Stimulated activated CD4-positive, alpha-beta T cell treated with anti-CD3 and anti-CD28 coated beads, Interleukin-1b, Interleukin-23, amount 100 ng/mL, for 48 hours (primary cell): ENCODE measurements around the gene VSTM4.

Experiments
- DNase-seq: peaks from one replicate; pipeline ENCODE4 v3.0.0-alpha.2; 2020

VSTM4 gene

DNA sequence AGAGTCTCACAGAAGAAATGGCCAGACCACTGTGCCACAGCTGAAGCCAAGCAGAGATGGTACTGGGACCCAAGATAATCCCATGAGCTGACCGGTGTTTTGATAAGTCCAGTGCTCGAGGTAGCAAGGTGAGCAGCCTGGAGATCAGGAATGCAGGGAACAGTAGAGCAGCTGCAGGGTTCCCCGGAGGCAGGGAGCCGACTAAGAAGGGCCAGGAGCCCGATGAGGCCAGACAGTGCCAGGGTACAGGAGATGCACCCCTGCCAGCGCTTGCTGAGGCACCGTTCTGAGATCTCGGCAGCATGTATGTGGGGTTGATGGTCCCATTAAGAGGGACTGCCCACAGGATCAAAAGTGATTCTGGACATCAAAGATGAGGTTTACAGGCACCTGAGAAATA is 47.1 kb downstream of the VSTM4 start:
- no peak for DNase-seq

DNA sequence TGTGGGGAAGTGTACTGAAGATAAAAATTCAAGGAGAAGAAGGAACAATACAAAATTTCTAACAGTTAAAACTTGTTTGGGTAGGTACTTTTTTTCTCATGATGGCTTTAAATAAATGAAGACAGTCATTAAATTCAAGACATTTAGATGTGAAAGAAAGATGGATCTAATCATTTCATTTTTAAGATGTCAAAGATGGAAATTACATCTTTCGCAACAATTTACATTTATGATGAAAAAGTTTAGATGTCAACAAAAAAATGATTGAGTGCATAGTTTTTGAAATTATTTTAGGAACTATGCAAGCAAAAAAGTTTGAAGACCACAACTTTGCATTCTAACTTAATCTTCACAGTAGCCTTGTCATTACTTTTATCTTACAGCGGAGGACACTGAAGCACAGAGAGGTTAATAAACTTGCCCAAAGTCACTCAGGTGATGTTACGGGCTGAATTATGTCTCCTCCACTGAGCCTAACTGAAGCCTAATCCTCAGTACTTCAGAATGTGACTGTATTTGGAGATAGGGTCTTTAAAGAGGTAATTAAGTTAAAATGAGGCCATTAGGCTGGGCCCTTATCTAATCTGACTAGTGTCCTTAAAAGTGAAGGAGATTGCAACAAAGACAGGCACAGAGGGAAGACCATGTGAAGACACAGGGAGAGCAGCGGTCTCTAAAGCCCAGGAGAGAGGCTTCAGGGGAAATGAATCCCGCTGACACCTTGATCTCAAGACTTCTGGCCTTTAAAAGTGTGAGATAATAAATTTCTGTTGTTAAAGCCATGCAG is 48.2 kb downstream of the VSTM4 start:
- no peak for DNase-seq

DNA sequence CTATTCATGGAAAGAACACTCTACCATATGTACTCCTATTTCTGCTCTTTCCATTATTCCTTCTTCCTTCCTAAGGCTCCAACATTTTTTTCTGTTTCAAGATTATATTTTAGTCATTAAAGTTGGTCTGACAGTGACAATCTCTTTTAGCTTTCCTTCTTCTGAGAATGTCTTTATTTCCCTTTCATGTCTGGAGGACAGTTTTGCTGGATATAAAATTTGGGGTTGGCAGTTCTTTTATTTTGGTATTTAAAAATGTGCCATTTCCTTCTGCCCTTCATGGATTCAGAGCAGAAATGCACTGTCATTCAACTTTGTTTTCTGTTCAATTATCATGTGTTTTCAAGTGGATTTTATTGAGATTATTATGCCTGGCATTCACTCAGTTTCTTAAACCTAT is 53.1 kb downstream of the VSTM4 start:
- DNase-seq: no peak

DNA sequence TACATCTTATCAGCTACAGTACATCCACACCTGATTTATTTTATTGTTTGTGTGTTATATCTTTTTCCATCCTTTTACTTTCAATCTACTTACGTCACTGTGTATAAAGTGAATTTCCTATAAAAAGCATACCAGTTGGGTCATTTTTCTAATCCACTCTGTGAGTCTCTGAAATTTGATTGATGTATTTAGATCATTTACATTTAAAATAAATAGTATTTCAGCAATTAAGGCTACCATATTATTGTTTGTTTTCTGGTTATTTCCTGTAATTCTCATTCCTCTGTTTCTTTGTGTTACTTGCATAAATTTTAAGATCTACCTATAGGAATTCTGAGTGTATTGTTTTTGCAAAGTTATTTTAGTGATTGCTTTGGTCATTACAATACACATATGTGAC is 53.7 kb downstream of the VSTM4 start:
- DNase-seq: no peak

DNA sequence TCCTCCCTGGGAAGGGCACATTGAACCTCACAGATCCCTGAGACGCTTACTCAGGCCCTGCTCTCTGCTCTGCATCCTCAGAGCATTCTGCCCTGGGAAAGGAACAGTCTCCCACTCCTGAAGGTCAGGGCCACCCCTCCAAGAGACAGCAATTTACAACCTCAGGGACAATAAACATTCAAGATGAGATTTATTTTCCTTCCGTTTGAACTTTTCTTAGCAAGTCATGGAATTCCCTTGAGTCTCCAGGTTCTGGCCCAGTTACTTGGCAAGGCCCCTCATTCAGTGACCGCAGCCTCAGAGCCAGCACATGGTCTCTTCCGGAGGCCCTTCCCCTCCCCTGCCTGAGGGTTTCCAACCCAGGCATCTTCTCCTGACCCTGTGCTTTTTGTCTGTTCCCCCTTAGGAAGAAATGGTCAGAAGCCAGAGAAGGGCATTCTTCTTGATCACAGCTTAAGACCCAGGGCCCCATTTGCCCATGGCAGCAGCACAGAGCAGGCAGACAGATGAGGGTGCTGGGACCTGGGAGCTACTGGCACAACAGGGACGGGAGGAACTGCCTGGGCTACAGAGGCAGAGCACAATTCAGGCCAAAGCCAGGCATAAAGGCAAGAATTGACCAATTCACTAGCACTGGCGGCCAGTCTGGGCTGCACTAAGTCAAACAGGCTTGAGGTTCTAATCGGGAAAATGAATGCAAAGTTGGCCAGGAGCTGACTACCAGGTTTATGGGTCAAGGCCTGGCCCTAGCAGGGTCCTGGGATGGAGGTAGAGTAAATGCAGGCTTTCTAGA is 56.7 kb downstream of the VSTM4 start:
- no peak for DNase-seq

DNA sequence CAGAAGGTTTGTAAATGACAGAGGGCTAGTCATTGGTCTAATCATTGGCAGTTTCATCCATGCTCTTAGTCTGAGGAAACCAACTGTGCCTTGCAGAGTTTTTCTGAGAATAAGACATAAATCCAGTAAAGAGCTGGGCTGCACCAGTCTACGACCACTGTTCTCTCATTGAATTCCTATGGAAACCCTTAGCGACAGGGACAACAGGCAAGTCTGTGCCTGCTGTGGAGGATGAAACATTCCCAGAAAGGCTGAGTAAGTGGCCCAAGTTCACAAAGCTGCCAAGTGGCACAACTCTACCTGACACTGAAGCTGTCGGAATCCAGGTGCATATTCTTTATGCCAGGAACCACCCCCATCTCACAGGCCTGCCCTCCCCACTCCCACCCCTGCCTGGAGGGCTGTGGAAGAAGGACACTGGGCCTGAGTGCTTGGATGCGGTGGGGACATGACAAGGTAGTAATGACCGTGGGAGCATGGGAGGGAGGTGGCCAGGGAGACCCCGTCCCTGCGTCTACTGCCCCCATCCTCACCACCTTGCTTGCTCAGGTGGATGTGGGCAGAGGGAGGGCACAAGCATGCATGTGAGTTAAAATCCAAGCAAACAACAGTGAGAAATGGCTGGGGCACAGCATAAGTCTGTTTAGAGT is 58.0 kb downstream of the VSTM4 start:
- DNase-seq: no peak

DNA sequence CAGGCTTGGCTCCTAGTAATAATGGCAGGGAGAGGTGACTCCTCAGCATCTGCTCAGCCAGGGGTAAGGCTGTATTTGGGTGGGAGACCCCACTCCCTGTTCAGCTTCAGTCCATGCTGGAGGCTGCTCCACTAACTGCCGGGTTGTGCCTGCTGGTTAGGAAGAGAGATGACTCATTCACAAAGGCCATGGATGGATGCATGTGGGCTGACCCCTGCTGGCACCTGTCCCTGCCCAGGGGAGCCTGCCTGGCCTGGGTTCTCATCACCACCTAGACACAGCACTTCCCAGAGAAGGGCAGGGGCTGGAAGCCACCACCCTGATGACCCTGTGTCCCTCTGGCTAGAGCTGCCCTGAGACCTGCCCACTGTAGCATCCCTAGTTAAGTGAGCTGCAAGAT is 59.0 kb downstream of the VSTM4 start:
- DNase-seq: no peak

DNA sequence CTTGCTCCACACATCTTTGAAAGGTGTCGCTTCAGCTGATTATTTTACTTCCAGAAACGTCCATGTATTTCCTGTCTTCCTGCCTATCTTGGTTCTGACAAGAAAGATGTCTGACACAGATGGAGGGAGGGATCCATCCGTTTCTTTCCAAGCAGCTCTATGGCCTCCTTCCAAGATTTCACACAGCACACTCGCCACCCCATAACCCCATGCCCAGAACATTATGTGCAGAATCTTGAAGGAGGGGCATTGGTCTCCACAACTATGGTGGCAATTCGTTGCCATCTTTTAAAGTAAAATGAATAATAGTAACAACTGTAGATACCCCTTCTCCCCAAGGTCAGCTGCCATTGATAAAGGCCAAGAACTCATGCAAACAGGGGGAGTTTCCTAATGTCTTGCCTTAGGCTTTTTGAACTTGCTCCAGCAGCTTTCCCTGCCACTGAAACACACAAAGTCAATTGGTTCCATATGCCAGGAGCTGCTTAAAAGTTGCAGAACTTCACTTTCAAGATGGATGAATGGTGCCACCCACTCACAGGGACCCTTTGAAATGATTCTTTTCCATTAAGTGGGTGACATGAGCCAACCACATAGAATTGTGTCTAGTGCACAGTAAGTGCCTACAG is 60.0 kb downstream of the VSTM4 start:
- DNase-seq: no peak

DNA sequence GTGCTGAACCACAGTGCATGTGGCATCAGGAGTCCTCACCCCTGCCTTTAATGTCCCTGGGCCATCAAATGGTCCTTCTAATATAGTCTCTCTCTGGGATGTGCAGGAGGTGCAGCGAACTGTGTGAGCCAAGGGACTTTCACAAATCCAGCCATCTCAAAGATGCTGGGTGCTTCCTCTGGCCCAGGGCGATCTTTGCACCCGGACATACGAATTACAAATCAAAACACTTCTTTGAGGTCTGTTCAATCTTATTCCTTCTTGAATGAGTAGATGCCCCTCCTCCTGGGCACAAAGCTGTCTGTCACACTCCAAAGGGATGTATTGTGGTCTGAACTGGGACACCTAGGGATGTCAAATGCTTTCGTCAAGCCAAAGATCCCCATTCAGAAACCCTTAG is 60.6 kb downstream of the VSTM4 start:
- no peak for DNase-seq

DNA sequence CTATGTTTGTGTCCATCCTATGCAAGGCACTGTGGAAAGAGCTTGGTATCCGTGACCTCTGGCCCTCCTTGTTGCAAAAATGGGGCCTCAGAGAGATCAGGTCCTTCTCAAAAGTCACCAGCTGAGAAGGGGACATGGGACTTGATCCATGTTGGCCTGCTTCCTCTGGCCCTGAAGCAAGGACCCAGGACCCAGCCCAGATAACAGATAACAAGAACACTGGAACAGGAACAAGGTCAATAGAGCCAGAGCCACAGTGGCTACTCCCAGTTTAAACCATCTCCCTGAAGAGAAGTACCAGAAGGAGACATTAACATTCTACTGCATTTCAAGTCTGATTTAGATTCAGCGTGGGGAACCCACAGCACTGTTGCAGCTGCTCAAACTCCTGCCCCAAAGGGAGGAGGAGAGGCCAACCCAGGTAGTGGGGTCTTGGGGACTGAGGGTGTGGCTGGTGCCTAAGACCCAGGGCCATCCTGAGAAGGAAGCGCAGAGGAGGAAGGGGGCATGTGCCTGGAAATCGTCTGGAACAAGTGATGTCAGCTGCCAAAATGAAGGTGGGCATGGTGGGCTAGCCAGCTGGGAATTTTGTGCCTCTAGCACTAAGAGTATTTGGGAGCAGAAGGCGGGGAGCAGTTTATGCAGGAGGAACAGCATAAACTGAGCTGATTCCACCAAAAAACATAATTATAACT is 61.2 kb downstream of the VSTM4 start:
- DNase-seq: no peak

DNA sequence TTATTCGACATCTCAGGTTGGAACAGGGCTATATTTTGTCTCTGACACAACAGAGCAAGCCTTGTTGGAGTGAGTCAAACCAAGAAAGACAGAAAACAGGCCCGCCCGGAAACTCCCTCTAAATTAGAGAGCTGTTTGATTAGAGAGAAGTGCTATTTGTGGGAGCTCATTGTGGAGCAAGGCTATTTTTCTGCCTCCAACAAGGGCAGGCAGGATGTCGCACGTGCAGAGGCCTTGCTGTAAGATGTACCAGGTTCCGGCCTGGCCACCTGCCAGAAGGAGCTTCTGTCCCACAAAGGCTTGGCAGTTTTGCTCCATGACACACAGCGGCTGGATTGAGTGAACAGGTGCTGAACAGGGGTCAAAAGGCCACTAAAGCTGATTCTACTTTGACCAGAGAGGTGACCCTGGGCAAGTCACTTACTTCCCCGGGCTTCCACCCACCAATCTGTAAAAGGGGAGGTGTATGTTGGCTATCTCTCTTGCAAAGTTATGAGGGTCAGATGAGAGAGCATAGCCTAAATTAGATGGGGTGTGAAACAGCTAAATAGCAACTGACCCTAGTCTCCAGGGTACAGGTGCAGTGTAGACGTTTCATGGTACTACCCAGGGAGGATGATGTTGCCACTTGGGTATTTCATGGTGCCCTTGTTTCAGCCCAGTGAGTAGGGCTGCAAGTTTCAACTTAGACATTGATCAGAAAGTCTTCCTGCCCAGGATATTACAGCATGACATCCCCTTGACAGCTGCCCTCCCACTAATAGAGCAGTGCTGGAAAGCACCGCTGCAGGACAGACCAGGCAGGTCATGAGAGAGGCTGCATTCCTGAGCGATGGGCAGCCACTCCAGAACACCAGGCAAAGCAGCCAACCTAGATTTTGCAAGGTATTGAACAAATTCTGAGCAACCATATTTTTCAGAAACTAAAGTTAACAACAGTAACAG is 62.0 kb downstream of the VSTM4 start:
- DNase-seq: no peak

DNA sequence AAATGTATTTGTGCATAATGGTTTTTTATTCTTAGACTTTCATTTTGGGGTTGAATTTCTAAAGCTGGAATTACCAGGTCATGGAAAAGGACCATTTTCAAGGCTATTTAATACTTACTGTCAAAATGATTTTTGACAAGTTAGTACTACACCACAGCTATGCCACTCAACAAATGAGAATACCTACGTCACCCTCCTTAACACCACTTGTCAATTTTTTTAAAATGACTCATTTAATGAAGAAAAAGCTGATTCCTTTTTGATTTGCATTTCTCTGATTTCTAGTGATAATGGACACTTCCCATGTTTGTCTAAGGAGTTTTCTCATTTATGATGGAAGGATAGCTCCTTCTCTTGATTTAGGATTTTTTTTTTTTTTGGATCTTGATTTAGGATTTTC is 63.3 kb downstream of the VSTM4 start:
- no peak for DNase-seq

DNA sequence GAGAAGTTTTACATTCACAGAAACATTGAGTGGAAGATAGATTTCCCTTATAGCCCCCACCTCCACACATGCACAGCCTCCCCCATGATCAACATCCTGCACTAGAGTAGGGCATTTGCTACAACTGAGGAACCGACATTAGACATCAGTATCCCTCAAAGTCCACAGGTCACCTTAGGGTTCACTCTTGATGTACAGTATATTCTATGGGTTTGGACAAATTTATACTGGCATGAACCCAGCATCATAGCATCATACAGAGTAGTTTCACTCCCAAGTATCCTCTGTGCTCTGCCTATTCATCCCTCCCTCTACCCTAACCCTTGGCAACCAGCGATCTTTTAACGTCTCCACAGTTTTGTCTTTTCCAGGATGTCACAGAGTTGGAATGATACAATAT is 64.4 kb downstream of the VSTM4 start:
- no peak for DNase-seq

DNA sequence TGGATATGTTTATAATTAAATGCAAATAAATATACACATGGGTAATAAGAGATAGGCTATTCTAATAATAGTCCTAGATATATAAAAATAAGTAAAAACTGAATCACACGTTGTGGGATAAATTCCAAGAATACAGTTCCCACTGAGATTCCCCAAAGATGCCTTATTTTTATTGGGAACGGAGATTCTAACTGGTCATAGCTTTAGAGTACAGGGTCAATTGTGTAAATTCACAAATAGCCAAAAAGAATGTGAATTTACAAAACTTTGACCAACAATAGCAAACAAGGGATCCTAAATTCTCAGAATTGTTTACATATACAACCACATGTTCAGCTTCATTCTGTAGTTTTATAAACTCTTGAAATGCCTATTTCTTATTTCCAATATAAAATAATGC is 65.0 kb downstream of the VSTM4 start:
- no peak for DNase-seq

DNA sequence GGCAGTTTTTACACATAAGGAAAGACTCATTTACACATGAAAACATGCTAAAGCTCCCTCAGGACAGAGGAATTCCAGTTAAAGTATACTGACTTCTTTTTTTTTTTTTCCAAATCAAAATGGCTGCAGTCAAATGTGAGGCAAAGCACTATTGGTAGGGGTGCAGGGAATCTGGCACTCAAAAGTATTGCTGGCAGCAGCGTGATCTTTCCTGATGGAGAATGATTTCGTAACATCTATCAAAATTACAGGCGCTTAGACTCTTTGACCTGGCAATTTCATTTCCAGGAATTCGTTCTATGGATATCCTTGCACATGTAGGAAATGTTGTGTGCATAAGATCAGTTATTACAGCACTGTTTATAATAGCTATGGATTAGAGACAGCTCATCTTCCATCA is 65.7 kb downstream of the VSTM4 start:
- DNase-seq: no peak

DNA sequence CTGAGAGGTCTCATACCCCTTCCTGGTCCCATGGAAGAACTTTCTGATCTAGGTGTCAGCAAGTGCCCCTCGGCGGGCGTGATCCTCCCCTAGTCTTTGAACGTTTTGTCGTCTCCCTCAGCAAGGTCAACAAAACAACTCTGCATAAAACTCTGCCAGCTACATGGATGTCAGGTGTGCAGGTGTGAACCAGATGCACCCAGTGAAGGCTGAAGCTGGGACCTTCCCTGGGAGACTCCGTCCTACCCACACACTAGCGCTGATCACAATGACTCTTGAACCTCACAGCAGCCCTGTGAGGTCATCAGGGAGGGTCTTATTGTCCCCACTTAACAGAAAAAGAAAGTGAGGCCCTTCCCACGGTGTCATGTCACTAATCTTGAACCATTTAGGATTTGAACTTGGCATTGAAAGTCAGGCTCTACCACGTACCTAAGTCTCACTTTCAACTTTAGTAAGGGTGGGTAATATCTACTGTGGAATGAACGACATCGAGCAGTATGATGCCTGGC is 68.1 kb downstream of the VSTM4 start:
- DNase-seq: no peak

DNA sequence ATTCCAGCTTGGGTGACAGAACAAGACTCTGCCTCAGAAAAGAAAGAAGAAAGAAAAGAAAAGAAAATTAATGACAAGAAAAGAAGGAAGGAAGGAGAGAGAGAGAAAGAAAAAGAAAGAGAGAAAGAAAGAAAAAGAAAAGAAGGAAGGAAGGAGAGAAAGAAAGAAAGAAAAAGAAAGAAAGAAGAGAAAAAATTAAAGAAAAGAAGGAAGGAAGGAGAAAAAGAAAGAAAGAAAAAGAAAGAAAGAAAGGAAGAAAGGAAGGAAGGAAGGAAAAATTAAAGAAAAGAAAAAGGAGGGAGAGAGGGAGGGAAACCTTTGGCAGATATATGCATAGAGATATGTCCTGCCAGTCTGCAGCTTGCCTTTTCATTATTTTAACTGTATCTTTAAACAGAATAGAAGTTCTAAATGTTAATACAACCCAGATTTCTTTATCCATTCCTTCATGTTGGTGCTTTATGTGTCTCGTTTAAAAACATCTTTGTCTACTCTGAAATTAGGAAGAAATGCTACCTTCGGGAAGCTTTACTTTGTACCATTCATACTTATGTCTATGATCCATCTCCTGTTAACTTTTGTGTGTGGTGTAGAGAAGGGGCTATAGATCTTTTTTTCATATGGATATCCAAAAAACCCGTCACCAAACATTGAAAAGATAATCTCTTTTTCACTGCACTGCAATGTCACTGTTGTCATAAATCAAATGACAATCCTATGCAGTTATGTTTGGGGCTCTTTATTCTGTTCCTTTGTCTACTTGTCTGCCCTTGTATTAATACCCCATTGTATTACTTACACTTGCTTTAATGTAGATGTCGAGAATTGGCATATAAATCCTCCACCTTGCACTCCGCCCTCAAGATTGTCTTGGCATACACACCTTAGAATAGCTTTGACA is 70.8 kb downstream of the VSTM4 start:
- DNase-seq: no peak

DNA sequence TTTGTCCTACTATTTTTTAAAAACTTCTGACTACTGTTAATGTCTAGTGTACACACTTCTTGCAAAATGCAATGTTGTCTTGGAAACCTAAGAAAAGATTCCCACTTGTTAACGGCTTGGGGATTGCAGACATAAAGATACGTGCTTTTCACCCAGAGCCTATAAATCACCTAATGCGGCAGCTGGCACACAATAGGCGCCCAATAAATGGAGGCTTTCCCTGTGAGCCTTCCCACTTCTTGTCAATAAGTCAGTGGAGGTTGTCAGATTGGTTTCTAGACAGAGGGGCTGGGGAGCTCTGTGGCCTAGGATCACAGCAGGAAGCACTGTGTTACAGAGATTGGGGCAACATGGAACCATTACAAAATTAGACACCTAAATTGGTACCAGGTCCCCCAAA is 74.7 kb downstream of the VSTM4 start:
- DNase-seq: no peak

DNA sequence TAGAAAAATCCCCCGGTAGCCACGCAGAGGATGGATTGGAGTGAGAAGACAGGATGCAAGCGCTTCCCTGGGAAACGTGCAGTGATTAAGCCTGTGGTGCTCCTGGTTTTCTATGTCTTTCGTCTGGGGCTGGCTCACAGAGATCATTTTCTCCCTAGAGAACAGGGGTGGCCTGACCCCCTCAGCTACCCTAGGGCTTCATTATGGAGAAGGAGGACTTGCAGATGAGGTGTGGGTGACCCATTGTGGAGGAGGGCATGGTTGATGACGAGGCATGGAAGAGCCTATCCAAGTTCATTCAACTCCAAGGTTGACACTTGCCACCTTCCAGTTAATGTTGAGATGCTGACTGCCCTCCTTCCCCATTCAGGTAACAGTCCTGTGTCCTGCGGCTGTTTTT is 75.9 kb downstream of the VSTM4 start:
- DNase-seq: no peak

DNA sequence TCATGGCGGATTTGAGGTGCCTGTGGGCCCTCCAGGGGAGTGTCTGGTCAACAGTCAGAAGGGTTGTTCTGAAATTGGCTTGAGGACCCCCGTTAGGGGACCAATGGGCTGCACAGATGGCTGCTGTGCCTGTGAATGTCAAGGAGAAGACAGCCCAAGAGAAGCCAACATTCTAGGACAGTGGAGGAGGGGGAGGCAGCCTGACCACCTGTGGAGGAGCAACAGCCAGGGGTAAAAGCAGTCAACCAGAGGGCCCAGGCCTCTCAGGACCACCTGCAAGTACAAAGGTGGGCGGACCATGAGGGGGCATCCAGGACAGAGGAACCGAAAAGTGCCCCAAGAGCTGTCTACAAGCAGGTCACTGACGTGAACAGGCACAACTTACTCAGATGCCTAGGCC is 76.6 kb downstream of the VSTM4 start:
- no peak for DNase-seq
